ENCODE results near the gene RBM39.
"Not testable (repeated sequence)": the region's sequence is repeated elsewhere in the genome, so short reads cannot be mapped to it uniquely, and the experiment has no call there.

GRCh38 chr20:35686872-35687271, 55.2 kb downstream of the RBM39 start:
- not testable (repeated sequence) for TF ChIP-seq FOXK2 (IDR thresholded peaks at IDR 0.05); PKNOX1 (IDR thresholded peaks at IDR 0.05); L3MBTL2 (conservative IDR thresholded peaks at IDR 0.05); SP1 (IDR thresholded peaks at IDR 0.05)
